ENCODE data around the gene MCF2L.

The MCF2L gene

DNA sequence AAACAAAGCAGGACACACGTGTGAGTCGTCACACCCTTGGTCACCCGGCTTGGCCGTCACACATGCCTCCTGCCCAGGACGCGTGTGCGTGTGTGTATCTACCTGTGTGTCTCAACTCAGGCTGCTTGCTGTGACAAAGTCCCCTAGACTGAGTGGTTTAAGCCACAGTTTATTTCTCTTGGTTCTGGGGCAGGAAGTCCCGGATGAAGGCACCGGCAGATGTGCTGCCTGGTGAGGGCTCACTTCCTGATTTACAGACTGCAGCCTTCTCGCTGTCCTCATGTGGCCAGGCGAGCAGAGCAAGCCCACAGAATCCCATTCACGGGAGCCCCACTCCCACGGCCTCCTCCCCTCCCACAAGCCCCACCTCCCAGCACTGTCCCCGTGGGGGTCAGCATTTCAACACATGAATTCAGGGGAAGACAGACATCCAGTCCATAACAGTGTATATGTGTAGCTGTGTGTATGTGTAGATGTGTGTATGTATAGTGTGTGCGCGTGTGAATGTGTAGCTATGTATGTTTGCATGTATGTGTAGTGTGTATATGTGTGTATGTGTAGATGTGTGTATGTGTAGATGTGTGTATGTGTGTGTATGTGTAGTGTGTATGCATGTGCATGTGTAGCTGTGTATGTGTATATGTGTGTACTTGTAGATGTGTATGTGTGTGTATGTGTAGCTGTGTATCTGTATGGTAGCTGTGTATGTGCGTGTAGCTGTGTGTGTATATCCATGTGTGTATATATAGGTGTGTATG is 51.5 kb downstream of the MCF2L start:
- TF ChIP-seq, protein P1, sequence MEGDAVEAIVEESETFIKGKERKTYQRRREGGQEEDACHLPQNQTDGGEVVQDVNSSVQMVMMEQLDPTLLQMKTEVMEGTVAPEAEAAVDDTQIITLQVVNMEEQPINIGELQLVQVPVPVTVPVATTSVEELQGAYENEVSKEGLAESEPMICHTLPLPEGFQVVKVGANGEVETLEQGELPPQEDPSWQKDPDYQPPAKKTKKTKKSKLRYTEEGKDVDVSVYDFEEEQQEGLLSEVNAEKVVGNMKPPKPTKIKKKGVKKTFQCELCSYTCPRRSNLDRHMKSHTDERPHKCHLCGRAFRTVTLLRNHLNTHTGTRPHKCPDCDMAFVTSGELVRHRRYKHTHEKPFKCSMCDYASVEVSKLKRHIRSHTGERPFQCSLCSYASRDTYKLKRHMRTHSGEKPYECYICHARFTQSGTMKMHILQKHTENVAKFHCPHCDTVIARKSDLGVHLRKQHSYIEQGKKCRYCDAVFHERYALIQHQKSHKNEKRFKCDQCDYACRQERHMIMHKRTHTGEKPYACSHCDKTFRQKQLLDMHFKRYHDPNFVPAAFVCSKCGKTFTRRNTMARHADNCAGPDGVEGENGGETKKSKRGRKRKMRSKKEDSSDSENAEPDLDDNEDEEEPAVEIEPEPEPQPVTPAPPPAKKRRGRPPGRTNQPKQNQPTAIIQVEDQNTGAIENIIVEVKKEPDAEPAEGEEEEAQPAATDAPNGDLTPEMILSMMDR (IDR thresholded peaks at IDR 0.05; ENCODE audit: low read depth, low read length), result no peak
- no peak overlapping the region for H3K4me3 ChIP-seq (ENCODE audit: low read depth, low read length)

DNA sequence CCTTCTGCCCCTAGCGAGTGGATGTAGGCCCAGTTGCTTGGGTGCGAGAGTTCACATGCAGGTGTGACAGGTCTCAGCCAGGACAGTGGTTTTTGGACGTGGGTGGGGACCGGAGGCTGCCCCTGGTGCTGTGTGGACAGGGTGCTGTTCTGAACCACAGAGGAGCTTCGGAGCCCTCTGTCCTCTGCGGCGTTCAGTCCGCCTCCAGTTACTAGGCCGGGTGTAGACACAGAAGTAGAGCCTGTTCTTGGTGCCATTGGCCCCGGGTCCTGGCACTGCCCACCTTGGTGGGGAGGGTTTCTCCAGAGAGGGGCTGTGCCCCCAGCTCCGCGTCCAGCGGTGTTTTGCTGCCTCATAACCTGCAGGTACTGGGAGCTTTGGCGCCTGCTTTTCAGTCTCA is 52.4 kb downstream of the MCF2L start:
- TF ChIP-seq, protein P1 (IDR thresholded peaks at IDR 0.05; ENCODE audit: low read depth, low read length), result no peak
- H3K4me3 ChIP-seq (ENCODE audit: low read depth, low read length), result no peak overlapping the region

DNA sequence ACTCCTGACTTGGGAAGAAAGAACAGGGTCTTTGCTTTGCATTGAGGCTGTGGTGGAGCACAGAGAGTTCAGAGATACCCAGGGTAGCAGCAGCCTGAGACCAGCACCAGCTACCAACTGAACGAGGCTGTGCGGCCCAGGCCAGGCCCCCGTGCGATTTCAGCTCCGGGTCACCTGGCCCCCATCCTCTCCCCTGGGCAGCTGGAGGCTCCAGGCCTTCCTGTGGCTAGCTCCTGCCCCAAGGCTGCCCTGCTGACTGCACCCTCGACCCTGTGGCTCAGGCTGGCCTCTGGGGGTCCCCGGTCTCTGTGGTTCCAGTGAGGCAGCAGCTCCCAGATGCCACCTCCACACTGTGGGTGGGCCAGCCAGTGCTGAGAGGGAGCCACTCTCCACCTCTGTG is 52.8 kb downstream of the MCF2L start:
- TF ChIP-seq, protein P1 (IDR thresholded peaks at IDR 0.05; ENCODE audit: low read depth, low read length), result no peak
- no peak overlapping the region for H3K4me3 ChIP-seq (ENCODE audit: low read depth, low read length)

DNA sequence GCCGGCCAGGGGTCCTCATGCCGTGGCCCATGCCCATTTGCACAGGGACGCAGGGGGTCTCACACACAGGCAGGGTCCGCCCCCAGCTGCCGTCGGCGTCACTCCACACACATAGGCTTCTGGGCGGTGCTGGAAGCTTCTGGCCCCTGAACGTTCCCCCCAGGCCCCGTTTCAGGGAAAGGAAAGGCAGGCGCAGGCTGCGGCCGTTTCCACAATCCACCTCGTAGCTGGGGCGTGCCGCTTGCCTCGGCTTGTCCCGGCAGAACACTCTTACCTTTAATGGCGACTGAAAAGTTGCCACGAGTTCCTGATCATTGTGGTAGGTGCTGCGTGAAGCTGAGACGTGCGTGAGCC is 53.4 kb downstream of the MCF2L start:
- TF ChIP-seq, protein P1 (IDR thresholded peaks at IDR 0.05; ENCODE audit: low read depth, low read length), result no peak
- no peak overlapping the region for H3K4me3 ChIP-seq (ENCODE audit: low read depth, low read length)

DNA sequence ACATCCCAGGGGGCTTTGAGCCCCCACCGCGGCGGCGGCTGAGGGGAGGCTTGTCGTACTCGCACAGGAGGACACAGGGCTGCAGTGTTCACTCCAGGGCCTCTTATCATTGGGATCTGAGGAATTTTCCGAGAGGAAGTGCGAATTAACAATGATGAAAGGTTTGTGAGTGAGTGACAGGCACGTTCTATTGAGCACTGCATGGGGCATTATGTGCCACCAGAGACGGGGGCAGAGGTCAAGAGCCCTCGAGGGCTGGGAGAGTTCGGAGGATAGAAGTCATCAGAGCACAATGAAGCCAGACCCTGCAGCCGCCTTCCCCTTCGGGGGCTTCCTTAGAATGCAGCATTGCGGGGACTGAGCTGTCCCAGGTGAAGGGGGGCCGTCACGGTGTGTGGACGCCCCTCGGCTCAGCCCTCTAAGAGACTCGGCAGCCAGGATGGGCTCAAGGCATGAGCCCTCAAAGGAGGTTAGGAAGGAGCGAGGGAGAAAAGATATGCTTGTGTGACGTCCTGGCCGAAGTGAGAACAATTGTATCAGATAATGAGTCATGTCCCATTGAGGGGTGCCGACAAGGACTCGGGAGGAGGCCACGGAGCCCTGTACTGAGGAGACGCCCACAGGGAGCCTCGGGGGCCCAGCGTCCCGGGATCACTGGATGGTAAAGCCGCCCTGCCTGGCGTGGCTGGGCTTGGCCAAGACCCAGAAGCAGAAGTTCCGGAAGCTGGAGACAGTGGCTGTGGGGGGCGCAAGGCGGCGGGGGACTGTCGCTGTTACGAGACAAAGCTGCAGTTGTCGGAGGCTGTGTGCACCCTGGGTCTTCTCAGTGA is 53.9 kb downstream of the MCF2L start:
- TF ChIP-seq, protein P1 (IDR thresholded peaks at IDR 0.05; ENCODE audit: low read depth, low read length), result no peak
- H3K4me3 ChIP-seq (ENCODE audit: low read depth, low read length), result no peak overlapping the region

DNA sequence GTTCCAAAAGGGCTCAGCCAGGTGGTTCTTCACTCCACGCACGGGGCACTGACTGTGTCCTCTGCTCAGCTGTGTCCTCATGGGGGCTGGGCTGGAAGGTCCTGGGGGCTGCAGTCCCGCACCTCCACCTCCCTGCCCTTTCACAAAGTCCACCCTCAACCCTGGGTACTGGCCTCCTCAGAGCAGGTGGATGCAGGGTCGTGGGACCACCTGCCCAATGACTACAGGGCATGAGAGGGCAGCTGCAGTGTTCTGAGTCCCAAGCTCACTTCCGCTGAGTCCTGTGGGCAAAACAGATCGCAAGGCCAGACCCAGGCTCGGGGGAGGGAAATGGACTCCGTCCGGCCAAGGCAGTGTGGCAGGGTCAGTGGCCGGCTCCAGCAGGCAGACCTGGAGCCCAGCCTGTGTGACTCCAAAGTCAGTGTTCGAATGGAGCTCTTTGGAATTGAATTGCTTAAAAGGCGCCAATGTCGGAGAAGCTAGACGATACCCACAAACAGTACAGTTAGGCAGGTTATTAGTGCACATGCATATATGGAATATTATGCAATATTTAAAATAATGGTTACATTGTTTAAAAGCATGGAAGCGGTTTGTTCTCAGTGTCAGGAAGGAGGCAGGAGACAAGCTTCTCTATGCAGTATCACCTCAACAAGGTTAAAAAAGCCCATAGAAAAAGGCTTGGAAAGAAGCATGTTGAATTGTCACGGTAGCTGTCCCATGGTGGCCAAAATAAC is 54.8 kb downstream of the MCF2L start:
- H3K4me3 ChIP-seq (ENCODE audit: low read depth, low read length), result no peak overlapping the region
- TF ChIP-seq, protein P1 (IDR thresholded peaks at IDR 0.05; ENCODE audit: low read depth, low read length), result no peak
